Subcutaneous preadipocyte (primary cell): ENCODE data around the gene RAB33B. TPM values are rescaled to one million over a fixed set of nuclear protein-coding genes. Genes with fewer than 3 reads are reported as not detected.

Source experiments
- small RNA-seq: library from RNA; depleted of rRNA; stranded (forward); fragments of <200 nt; gene quantifications from one replicate; pipeline ENCODE3, GENCODE V24; 2012
- total RNA-seq: library from RNA; depleted of rRNA; stranded (reverse); fragments of >200 nt; gene quantifications from 2 replicates; pipeline ENCODE4 v1.2.3, GENCODE V29; 2012

The RAB33B gene
- total RNA-seq: 8.8 and 10.6 TPM in 2 replicates

DNA sequence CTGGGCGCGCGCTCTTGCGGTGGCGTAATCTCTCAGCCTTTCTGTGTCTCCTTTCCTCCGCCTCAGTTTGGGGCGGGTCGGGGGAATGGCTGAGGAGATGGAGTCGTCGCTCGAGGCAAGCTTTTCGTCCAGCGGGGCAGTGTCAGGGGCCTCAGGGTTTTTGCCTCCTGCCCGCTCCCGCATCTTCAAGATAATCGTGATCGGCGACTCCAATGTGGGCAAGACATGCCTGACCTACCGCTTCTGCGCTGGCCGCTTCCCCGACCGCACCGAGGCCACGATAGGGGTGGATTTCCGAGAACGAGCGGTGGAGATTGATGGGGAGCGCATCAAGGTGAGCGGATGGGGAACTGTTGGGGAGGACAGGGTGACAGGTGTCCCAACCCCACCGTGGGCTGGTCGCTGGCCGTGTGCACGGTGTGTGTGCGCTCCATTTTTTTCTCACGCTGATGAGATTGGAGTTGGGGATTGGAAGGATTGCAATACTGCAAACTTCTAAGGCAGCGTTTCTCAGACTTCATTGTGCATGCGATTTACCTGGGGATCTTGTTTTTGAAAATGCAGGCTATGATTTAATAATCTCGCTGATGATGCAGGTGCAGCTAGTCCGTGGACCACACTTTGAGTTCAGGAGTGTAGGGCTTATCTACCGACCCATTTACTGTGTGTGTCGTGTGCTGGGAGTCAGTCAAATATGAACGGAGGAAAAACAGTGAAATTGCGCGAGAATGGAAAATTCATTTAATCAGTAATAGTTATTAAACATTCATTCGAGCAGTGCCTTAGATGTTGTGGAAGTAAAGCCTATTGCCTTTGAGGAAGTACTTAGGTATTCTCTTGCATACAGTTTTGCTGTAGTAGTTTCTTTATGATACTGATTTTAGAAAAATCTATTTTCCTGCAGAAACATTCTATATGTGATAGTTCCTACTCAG, at the start of gene RAB33B:
TSS of gene RAB33B (plus strand) at position 11 of the 935 bp plus-strand sequence. CDS start at position 86, 75 bp downstream.

Small RNAs within 50 kb of the gene (small RNA-seq; reads per million reads assigned to genes)
- gene RF01225: not detected

Other genes with a start within 250 kb of the RAB33B start
- 1.8 TPM in 2 replicates for gene MGARP, start 173.9 kb upstream of the RAB33B start, total RNA-seq
- gene NAA15, start 152.6 kb upstream of the RAB33B start, total RNA-seq: 36.0 and 60.6 TPM in 2 replicates
- gene NDUFC1, start 151.6 kb upstream of the RAB33B start, total RNA-seq: 26.6 and 30.9 TPM in 2 replicates
- gene SETD7, start 102.1 kb downstream of the RAB33B start, total RNA-seq: 76.1 and 82.7 TPM in 2 replicates
- gene MGST2, start 211.7 kb downstream of the RAB33B start, total RNA-seq: 3.5 and 4.8 TPM in 2 replicates